NCI-H1694 (cell line): ENCODE data around the gene SLC2A9.

ENCODE experiments used
- DNase-seq: peaks from one replicate; lab custom pipeline; 2025; lab: John Stamatoyannopoulos, UW

SLC2A9 gene

GRCh38 chr4:10020871-10021652, at the start of gene SLC2A9:
Gene SLC2A9, minus strand, starts transcription at chr4:10021497. Its CDS starts 68 bp downstream, at chr4:10021429.
- DNase-seq: no peak

- DNase-seq: no peak
Measured at GRCh38 chr4:10069075-10069642, 47.9 kb upstream of the SLC2A9 start.

- DNase-seq: no peak
Measured at GRCh38 chr4:10066670-10067651, 45.7 kb upstream of the SLC2A9 start.

DNA sequence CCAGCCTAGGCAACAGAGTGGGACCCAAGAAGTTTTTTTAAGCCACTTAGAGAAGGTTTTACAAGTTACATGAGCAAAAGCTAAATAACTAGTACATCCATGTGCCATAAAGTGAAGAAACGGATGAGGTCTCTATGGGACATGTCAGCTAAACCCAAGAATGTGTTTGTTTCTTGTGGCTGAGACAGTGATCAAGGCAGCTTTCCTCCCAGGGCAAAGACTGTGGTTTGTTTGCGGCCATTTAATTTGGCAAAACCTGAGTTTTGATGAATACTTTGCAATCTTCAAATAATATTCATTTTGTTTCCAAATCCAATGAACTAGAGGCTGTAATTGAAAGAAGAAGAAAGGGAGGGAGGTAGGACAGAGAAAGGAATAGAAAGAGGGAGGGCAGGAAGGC, 44.9 kb upstream of the SLC2A9 start:
- no peak for DNase-seq

GRCh38 chr4:10063544-10064300, 42.4 kb upstream of the SLC2A9 start:
- DNase-seq: no peak

- DNase-seq: no peak
Measured at GRCh38 chr4:10061650-10062415, 40.5 kb upstream of the SLC2A9 start.

GRCh38 chr4:10058371-10058770, 37.1 kb upstream of the SLC2A9 start:
- no peak for DNase-seq

- no peak for DNase-seq
Measured at GRCh38 chr4:10057023-10057395, 35.7 kb upstream of the SLC2A9 start.

DNA sequence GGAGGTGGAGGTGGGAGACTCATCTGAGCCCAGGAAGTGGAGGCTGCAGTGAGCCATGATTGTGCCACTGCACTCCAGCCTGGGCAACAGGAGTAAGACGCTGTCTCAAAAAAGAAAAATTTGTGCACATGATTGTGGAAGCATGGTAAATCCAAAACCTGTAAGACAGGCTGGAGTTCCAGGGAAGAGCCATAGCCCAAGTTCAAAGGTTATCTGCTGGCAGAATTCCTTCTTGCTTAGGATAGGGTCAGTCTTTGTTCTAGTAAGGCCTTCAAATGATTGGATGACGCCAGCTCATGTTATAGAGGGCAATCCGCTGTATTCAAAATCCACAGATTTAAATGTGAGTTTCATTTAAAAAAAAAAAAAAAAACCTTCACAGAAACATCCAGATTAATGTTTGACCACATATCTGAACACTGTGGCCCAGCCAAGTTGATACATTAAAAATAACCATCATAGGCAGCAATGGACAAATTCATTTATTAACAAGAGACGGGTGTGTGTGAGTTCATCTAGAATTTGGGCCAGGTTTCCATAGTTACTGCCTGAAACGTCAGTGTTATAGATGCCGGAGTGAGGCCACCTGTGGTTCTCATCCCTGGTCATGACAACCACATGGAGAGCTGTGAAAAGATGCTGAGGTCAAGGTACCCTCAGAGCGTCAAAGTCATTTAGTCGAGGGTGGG, 35.2 kb upstream of the SLC2A9 start:
- no peak for DNase-seq

GRCh38 chr4:10055871-10056270, 34.6 kb upstream of the SLC2A9 start:
- DNase-seq: no peak

DNA sequence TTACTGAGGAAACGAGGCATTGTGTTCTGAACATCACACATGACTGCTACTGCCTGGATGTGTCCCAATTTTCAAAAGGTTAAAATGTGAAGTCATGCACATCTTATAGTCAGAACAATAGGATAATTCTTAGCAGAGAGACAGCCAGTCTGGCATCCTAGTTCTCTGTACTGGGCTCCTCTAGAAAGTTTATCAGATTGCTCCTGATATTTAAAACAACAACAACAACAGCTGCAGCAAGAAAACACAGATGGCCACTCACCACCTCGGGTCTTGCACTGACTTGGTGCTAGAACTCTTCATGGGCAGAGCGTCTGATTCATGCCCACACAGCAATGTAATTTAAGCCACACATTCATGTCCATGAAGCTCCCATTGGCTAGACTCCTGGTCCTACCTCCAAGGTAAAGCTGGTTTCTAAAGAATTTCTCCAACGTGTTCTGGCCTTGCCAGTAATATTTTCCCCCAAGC, 33.3 kb upstream of the SLC2A9 start:
- no peak for DNase-seq

- DNase-seq: no peak
Measured at GRCh38 chr4:10053635-10054453, 32.5 kb upstream of the SLC2A9 start.

DNA sequence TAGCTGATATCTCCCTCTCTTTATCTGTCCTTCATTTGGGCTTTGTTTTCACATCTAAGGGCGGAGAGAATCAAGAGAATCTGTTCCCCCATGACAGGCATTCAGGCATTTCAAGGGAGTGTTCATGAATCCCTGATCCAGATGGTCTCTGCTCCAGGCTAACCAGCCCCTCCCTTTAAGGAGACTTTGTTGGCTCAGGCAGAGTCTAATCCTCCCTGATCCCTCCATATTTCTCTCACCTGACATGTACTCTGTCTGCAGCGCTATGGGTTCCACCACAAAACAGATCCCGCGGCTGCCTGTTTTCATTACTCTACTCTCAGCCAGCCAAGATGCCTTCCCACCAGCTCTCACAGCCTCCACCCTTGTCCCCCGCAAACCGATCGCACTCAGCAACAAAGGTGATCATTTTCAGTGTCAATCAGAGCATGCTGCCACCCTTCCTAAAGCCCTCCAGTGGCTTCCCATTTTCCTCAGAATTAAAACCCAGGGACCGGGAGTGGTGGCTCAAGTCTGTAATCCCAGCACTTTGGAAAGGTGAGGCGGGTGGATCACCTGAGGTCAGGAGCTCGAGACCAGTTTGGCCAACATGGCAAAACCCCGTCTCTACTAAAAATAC, 30.3 kb upstream of the SLC2A9 start:
- no peak for DNase-seq

DNA sequence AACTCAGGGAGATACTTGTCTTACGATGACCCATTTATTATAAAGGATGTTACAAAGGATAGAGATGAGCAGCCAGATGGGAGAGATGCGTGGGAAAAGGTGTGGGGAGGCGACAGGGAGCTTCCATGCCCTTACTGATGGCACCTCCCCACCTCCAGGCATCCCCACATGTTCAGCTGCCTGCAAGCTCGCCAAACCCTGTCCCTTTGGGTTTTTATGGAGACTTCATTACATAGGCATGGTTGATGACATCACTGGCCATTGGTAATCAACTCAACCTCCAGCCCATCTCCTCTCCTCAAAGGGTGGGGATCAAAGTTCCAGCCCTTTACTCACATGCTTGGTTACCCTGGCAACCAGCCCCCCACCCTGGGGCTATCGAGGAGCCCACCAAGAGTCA, 29.4 kb upstream of the SLC2A9 start:
- DNase-seq: no peak

- no peak for DNase-seq
Measured at GRCh38 chr4:10050261-10050661, 29.0 kb upstream of the SLC2A9 start.

GRCh38 chr4:10048941-10049697, 27.8 kb upstream of the SLC2A9 start:
- no peak for DNase-seq

DNA sequence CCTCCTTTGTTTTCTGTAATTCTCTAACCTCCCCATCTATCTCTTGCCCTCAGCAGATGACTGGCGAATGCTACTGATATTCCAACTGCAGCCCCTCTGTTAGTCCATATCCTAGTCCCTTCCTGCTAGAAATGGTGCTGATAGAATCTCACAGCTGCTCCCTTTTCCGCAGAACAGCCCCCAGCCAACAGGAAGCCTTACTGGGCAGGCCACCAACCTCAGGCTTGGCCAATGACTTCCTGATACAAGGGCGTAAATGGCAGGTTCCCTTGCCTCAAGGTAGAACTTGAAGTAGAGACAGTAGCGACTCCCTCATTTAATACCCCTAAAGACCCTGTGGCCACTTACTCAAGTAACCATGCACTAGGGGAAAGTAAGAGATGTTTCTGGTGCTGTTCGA, 26.7 kb upstream of the SLC2A9 start:
- no peak for DNase-seq

DNA sequence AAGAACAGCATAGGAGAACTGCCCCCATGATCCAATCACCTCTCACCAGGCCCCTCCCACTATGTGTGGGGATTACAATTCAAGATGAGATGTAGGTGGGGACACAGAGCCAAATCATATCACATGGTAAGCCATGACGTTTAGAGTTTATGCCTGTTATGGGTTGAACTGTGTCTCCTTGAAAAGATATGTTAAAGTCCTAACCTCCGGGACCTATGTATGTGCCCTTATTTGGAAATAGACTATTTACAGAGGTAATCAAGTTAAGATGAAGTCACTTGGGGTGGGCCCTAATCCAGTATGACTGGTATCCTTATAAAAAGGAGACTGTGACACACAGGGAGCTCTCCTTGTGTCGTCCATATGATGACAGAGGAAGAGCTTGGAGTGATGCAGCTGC, 25.2 kb upstream of the SLC2A9 start:
- DNase-seq: no peak
